HL-60 (cell line): ENCODE measurements around the gene KHSRP.

Source experiments
- DNase-seq, 2 experiments: peaks; one replicate each; pipeline ENCODE4 v3.0.0-alpha.2; 2010 to 2020; ENCODE audit warnings: low read depth in 1 of 2, low spot score in 1 of 2
- H3K27ac ChIP-seq: fragments of 250-450 bp; sonication (Bioruptor Pico); replicated peaks from 2 replicates; pipeline ENCODE4 v1.5.1; 2020; ENCODE audit warnings: mild to moderate bottlenecking, moderate library complexity
- H3K27me3 ChIP-seq: fragments of 250-450 bp; sonication (Bioruptor Pico); 2 replicates; pipeline ENCODE4 v1.5.1; 2021; ENCODE audit warnings: mild to moderate bottlenecking, moderate library complexity; ENCODE audit not compliant: insufficient read depth, poor library complexity, severe bottlenecking
- H3K4me3 ChIP-seq: replicated peaks from 2 replicates; pipeline ENCODE4 v1.5.1; 2011; ENCODE audit warnings: mild to moderate bottlenecking, control low read depth, low read length; ENCODE audit not compliant: insufficient read depth
- GABPA ChIP-seq: IDR thresholded peaks from 2 replicates; pipeline ENCODE4 v1.6.1; 2012; ENCODE audit warnings: low read depth
- POLR2AphosphoS5 ChIP-seq: IDR thresholded peaks from 2 replicates; pipeline ENCODE4 v1.6.1; 2012; ENCODE audit warnings: low read depth
- SPI1 ChIP-seq: IDR thresholded peaks from 2 replicates; pipeline ENCODE4 v1.6.1; 2012; ENCODE audit warnings: low read depth, mild to moderate bottlenecking, borderline replicate concordance
- TF ChIP-seq, protein P1 (sequence below): IDR thresholded peaks from 2 replicates; pipeline ENCODE4 v1.6.1; 2012; ENCODE audit warnings: low read depth; ENCODE audit not compliant: insufficient replicate concordance
- TF ChIP-seq, protein P2 (sequence below): IDR thresholded peaks from one replicate; pipeline ENCODE4 v1.5.1; 2011; ENCODE audit warnings: low read length, control low read depth, inconsistent platforms; ENCODE audit not compliant: insufficient read depth

The KHSRP gene

DNA sequence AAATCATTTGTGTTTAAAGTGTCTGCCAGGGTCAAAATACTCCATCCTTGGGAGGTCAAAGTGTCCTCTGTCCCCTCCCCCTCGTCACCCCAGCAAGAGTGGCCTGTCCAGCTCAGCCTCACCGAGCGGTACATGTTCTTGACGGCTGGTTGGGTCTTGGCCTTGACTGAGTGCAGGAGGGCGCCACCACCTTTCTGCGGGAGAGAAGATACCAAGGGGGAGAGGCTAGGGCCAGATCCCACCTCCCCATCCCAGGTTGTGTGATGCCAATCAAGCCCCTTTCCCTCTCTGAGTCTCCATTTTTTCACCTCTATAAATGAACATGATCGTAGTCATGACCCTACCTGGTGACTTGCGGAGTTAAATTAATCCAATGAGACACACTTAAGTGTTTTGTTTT lies 45.6 kb upstream of the KHSRP start:
- no peaks in the 10 kb centered on the region for H3K27me3 ChIP-seq
- H3K4me3 ChIP-seq = no peak overlapping the region
- no peak overlapping the region for H3K27ac ChIP-seq
- TF ChIP-seq, protein P1, sequence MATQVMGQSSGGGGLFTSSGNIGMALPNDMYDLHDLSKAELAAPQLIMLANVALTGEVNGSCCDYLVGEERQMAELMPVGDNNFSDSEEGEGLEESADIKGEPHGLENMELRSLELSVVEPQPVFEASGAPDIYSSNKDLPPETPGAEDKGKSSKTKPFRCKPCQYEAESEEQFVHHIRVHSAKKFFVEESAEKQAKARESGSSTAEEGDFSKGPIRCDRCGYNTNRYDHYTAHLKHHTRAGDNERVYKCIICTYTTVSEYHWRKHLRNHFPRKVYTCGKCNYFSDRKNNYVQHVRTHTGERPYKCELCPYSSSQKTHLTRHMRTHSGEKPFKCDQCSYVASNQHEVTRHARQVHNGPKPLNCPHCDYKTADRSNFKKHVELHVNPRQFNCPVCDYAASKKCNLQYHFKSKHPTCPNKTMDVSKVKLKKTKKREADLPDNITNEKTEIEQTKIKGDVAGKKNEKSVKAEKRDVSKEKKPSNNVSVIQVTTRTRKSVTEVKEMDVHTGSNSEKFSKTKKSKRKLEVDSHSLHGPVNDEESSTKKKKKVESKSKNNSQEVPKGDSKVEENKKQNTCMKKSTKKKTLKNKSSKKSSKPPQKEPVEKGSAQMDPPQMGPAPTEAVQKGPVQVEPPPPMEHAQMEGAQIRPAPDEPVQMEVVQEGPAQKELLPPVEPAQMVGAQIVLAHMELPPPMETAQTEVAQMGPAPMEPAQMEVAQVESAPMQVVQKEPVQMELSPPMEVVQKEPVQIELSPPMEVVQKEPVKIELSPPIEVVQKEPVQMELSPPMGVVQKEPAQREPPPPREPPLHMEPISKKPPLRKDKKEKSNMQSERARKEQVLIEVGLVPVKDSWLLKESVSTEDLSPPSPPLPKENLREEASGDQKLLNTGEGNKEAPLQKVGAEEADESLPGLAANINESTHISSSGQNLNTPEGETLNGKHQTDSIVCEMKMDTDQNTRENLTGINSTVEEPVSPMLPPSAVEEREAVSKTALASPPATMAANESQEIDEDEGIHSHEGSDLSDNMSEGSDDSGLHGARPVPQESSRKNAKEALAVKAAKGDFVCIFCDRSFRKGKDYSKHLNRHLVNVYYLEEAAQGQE = no peak
- TF ChIP-seq POLR2AphosphoS5 (no peak), GABPA (no peak), SPI1 (no peak)
- TF ChIP-seq, protein P2, sequence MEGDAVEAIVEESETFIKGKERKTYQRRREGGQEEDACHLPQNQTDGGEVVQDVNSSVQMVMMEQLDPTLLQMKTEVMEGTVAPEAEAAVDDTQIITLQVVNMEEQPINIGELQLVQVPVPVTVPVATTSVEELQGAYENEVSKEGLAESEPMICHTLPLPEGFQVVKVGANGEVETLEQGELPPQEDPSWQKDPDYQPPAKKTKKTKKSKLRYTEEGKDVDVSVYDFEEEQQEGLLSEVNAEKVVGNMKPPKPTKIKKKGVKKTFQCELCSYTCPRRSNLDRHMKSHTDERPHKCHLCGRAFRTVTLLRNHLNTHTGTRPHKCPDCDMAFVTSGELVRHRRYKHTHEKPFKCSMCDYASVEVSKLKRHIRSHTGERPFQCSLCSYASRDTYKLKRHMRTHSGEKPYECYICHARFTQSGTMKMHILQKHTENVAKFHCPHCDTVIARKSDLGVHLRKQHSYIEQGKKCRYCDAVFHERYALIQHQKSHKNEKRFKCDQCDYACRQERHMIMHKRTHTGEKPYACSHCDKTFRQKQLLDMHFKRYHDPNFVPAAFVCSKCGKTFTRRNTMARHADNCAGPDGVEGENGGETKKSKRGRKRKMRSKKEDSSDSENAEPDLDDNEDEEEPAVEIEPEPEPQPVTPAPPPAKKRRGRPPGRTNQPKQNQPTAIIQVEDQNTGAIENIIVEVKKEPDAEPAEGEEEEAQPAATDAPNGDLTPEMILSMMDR = no peak
- DNase-seq = no peak

DNA sequence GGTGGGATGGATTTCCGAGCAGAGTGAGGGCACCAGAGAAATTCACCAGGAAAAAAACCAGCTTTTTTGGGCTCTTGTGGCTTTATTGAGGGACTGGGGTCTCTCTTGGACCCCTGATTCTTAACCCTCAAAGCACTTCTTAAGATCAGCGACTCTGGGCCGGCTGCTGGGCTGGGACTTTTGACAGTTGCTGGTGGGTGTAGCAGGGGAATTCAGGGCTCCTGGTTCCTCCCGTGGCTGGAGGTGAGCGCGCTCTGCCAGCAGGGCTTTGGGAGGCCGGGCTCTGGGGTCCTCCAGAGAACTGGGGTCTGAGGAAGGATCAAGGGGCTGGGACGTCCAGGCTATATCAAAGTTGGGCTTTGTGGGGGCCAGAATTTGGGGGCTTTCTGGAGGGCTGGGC lies 42.8 kb upstream of the KHSRP start:
- H3K4me3 ChIP-seq = no peak overlapping the region
- H3K27me3 ChIP-seq = peaks cover 11% of the 10 kb centered on the region
- TF ChIP-seq, protein P1 = no peak
- TF ChIP-seq GABPA (no peak), SPI1 (no peak), POLR2AphosphoS5 (no peak)
- TF ChIP-seq, protein P2 = no peak
- H3K27ac ChIP-seq = no peak overlapping the region
- DNase-seq = no peak

DNA sequence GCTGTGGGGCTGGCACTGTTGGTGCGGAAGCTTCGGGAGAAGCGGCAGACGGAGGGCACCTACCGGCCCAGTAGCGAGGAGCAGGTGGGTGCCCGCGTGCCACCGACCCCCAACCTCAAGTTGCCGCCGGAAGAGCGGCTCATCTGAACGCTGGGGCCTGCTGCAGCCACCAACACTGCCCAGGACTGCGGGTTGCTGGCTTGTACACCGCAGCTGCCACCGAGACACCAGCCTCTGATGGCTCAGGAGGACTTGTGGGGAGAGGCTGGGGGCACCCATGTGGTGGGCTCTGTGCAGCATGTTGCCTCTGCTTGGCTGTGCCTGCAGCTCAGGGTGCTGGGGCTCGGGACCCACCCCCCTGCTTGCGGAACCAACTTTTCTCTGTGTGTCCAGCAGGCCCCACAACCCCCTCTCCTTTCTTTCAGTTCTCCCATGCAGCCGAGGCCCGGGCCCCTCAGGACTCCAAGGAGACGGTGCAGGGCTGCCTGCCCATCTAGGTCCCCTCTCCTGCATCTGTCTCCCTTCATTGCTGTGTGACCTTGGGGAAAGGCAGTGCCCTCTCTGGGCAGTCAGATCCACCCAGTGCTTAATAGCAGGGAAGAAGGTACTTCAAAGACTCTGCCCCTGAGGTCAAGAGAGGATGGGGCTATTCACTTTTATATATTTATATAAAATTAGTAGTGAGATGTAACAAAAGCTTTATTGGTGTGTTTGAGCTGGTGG lies 42.1 kb upstream of the KHSRP start:
- no peak overlapping the region for H3K27ac ChIP-seq
- no peak for DNase-seq
- no peak overlapping the region for H3K4me3 ChIP-seq
- H3K27me3 ChIP-seq = peaks cover 11% of the 10 kb centered on the region
- TF ChIP-seq POLR2AphosphoS5 = no peak; the same call in 1 of the 2 replicates
- TF ChIP-seq SPI1 = no peak
- TF ChIP-seq, protein P2 = no peak
- TF ChIP-seq GABPA = no peak
- TF ChIP-seq, protein P1 = no peak
